SW480 (cell line): ENCODE results near the gene ADRB2.
A peak's percentile ranks its signal among the peaks of the same experiment; 100 is the strongest.

ENCODE experiments used
- DNase-seq: peaks from one replicate; pipeline ENCODE4 v3.0.0-alpha.2; 2016; ENCODE audit warnings: low spot score

ADRB2 gene

GRCh38 chr5:148805326-148806290 lies 20.8 kb upstream of the ADRB2 start:
- DNase-seq = peak; percentile 79

GRCh38 chr5:148806520-148806931 lies 19.9 kb upstream of the ADRB2 start:
- DNase-seq = no peak

GRCh38 chr5:148807851-148808250 lies 18.6 kb upstream of the ADRB2 start:
- DNase-seq = no peak

- DNase-seq = peak; percentile 7
Measured at GRCh38 chr5:148808864-148809642, 17.4 kb upstream of the ADRB2 start.

DNA sequence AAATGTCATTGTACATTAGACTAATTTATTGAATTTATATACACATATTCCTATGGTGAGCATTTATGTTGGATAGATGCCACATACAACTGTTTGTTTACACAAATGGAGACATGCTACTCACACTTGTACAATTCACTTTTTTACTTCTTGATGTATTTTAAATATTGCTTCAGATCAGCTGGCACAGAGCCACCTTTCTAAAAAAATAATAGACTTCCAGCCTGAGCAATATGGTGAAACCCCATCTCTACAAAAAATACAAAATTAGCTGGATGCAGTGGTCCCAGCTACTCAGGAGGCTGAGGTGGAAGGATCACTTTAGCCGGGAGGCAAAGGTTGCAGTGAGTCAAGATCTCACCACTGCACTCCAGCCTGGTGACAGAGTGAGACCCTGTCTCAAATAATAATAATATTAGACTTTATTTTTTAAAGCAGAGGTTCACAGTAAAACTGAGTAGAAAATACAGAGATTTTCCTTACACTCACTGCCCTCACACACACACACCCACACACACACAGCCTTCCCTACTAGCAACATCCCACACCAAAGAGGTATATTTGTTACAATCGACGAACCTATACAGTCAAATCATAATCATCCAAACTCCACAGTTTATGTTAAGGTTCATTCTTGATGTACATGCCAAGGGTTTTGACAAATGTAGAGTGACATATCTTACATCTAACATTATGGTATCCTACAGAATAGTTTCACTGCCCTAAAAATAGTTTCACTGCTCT lies 16.5 kb upstream of the ADRB2 start:
- no peak for DNase-seq

GRCh38 chr5:148810823-148811222 lies 15.6 kb upstream of the ADRB2 start:
- no peak for DNase-seq

DNA sequence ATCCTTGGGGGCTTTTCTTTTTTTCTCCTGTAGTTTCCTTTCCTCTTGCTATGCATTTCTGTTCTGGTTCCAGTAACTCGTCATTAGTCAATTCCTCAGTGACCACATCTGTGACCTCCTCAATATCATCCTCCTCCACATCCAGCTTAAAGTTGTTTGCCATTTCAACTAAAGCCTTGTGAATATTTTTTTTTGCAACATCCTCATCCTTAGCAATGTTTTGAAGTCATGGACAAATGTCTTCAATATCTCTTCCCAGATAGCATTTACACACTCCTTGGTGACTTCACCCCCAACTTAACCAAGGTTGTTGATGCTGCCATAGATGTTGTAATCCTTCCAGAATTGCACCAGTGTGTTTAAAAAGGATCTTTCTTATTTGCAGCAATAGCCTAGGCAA lies 14.7 kb upstream of the ADRB2 start:
- no peak for DNase-seq

DNA sequence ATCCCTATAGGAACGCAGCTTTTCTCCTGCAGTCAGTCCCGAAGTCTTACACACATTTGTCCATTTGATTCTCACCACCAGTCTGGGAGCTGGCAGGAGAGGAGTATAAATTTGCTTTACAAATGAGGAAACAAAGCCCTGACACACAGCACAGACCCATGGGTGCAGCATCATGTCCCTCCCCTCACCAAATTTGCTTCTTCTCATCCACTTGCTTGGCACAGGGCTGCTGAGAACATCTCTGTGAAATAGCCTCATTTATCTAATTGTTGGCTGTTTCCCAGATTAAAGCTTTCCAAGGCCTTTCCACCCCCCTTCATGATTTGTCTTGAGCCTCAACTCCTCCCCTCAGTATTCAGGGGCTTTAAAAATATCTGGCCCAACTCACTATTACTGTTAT lies 11.3 kb upstream of the ADRB2 start:
- DNase-seq = no peak

- no peak for DNase-seq
Measured at GRCh38 chr5:148815578-148815977, 10.8 kb upstream of the ADRB2 start.

DNA sequence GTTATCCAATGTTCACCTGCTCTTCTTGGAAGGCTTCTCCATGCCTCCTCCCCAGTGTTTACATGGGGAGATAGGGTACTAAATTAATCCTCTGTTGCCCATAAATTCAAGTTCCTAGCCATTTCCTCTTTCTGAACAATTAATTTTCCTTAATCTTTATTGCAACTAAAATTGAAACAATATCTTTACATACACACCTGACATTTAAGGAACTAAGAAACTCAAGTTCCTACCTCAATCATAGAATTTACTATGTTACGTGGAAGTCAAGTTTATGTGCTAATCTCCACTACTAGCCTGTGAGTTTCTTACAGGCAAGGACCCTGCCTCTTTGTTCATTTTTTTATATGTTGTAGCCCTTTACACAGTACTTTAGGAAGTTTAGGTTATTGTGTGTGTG lies 10.1 kb upstream of the ADRB2 start:
- no peak for DNase-seq

GRCh38 chr5:148816782-148817181 lies 9.6 kb upstream of the ADRB2 start:
- no peak for DNase-seq

GRCh38 chr5:148817606-148818005 lies 8.8 kb upstream of the ADRB2 start:
- no peak for DNase-seq

- DNase-seq = peak; percentile 57
Measured at GRCh38 chr5:148820461-148821395, 5.7 kb upstream of the ADRB2 start.

- DNase-seq = no peak
Measured at GRCh38 chr5:148823871-148824270, 2.5 kb upstream of the ADRB2 start.

GRCh38 chr5:148825716-148826052 lies 727 bp upstream of the ADRB2 start:
- DNase-seq = no peak

DNA sequence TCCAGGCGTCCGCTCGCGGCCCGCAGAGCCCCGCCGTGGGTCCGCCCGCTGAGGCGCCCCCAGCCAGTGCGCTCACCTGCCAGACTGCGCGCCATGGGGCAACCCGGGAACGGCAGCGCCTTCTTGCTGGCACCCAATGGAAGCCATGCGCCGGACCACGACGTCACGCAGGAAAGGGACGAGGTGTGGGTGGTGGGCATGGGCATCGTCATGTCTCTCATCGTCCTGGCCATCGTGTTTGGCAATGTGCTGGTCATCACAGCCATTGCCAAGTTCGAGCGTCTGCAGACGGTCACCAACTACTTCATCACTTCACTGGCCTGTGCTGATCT lies 294 bp downstream of the ADRB2 start:
- DNase-seq = no peak

GRCh38 chr5:148827723-148828122 lies 1.3 kb downstream of the ADRB2 start:
- DNase-seq = no peak

DNA sequence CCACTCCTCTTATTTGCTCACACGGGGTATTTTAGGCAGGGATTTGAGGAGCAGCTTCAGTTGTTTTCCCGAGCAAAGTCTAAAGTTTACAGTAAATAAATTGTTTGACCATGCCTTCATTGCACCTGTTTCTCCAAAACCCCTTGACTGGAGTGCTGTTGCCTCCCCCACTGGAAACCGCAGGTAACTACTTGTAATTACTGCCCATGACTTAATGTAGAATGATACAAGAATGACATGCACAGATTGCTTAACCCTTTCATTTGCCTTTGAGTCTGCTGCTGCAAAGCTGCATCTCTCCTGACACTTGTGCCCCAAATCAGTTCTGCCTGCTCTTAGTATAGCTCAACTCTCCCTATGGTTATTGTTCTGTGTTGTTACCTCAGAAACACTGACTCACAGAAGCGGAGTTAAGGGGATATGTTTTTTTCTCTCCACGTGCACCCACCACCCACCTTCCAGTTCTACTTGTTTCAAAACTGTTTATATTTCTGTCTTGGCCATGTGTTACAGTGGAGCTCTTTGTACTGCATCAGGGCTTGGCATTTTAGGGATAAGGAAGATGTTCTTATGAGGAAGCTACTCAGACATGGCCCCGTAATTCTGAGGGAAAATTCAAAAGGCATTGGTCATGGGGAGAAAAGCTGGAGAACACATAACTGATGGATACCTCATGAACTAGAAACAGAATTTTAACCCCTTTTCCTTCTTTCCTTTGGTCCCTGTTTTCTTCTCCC lies 2.3 kb downstream of the ADRB2 start:
- DNase-seq = peak; percentile 28

- no peak for DNase-seq
Measured at GRCh38 chr5:148829248-148829594, 2.8 kb downstream of the ADRB2 start.

GRCh38 chr5:148829734-148830133 lies 3.3 kb downstream of the ADRB2 start:
- DNase-seq = no peak

GRCh38 chr5:148830211-148830610 lies 3.8 kb downstream of the ADRB2 start:
- DNase-seq = no peak
